Measurements from ENCODE around the gene PLAC1.

The PLAC1 gene

GRCh38 chrX:134613396-134613795 is 44.9 kb downstream of the PLAC1 start:
- DNase-seq (ENCODE audit: low read depth) = no peak
- H3K4me3 ChIP-seq (ENCODE audit: low read depth, low read length) = no peak overlapping the region
- TF ChIP-seq, protein P1, sequence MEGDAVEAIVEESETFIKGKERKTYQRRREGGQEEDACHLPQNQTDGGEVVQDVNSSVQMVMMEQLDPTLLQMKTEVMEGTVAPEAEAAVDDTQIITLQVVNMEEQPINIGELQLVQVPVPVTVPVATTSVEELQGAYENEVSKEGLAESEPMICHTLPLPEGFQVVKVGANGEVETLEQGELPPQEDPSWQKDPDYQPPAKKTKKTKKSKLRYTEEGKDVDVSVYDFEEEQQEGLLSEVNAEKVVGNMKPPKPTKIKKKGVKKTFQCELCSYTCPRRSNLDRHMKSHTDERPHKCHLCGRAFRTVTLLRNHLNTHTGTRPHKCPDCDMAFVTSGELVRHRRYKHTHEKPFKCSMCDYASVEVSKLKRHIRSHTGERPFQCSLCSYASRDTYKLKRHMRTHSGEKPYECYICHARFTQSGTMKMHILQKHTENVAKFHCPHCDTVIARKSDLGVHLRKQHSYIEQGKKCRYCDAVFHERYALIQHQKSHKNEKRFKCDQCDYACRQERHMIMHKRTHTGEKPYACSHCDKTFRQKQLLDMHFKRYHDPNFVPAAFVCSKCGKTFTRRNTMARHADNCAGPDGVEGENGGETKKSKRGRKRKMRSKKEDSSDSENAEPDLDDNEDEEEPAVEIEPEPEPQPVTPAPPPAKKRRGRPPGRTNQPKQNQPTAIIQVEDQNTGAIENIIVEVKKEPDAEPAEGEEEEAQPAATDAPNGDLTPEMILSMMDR (conservative IDR thresholded peaks at IDR 0.05; ENCODE audit: low read depth, low read length) = no peak

- H3K4me3 ChIP-seq (ENCODE audit: low read depth, low read length) = no peak overlapping the region
- TF ChIP-seq, protein P1 (conservative IDR thresholded peaks at IDR 0.05; ENCODE audit: low read depth, low read length) = no peak
- DNase-seq (ENCODE audit: low read depth) = no peak
Measured at GRCh38 chrX:134608153-134608552, 50.1 kb downstream of the PLAC1 start.

DNA sequence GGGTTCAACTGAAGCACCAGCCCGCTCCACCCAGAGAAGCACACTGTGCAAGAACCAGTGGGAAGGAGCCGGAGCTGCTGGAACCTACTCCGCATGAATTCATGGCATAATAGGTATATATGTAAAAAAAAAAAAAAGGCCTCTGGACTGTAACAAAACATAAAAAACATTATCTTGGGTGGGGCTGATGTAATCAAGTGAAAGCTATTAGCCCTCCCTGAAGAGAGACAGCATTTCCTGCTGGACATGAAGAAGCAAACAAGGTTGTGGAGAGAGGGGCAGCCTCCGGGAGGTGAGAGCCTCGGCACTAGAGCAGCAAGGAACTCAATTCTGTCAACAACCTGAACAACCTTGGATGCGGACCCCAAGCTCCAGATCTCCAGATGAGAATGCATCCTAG is 50.7 kb downstream of the PLAC1 start:
- DNase-seq (ENCODE audit: low read depth) = no peak
- no peak overlapping the region for H3K4me3 ChIP-seq (ENCODE audit: low read depth, low read length)
- TF ChIP-seq, protein P1 (conservative IDR thresholded peaks at IDR 0.05; ENCODE audit: low read depth, low read length) = no peak

- TF ChIP-seq, protein P1 (conservative IDR thresholded peaks at IDR 0.05; ENCODE audit: low read depth, low read length) = no peak
- H3K4me3 ChIP-seq (ENCODE audit: low read depth, low read length) = no peak overlapping the region
- peak; percentile 37 for DNase-seq (ENCODE audit: low read depth)
Measured at GRCh38 chrX:134604701-134605311, 53.5 kb downstream of the PLAC1 start.

DNA sequence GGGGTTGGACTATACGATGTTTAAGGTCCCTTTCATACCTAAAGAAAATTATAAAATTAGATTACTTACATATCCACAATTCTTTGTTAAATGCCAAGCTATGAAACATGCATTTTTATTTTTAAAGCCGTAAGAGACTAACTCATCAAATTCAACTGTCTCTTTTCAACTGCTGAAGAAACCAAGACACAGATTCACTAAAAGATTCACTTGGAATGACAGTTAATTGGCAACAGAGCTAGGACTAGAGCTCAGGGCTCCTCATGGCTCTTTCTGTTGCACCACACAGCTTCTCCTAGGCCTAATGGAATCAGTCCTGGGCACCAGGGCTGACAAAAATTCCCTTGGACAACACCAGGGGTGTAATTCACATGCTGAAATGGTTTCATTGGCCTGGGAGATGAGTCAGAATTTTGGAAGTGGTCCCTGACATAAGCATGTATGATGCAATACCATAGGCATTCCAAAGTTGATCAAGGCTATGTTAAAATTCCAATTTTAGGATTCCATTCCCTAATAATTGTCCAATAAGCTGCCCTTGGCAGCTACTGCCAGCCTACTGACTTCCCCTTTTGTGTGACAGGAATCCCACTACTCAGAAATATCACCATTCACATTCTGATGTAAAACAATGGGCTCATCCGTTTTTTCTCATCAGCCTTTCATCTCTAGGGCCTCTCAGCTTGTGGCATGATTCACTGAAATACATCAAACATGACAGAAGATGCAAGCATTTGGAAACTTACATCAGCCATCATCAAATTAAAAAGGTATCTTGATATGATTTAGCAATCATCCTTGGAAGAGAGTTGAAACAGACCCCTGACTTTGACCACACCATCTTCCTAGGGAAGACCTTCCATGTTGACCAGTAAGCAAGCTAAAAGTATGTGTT is 54.2 kb downstream of the PLAC1 start:
- TF ChIP-seq, protein P1 (conservative IDR thresholded peaks at IDR 0.05; ENCODE audit: low read depth, low read length) = peak; percentile 30
- peak; percentile 83 for DNase-seq (ENCODE audit: low read depth)
- no peak overlapping the region for H3K4me3 ChIP-seq (ENCODE audit: low read depth, low read length)

DNA sequence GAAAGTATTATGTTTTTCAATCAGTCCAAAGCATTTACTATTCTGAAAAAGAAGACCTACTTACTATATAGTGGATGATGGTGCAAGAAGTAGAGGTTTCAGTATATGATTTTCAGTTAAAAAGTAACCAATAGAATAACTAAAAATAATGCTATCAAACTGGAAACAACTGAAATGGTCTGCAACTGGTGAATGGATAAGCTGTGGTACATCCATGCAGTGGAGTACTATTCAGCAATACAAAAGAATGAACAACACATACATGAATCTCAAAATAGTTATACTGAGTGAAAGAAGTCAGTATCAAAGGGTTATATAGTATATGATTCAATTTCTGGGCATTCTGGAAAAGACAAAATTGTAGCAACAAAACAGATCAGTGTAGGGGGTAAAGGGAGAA is 55.9 kb downstream of the PLAC1 start:
- TF ChIP-seq, protein P1 (conservative IDR thresholded peaks at IDR 0.05; ENCODE audit: low read depth, low read length) = no peak
- H3K4me3 ChIP-seq (ENCODE audit: low read depth, low read length) = no peak overlapping the region
- no peak for DNase-seq (ENCODE audit: low read depth)

All from choroid plexus epithelial cell (primary cell).